ENCODE results near the gene BTG4.
A peak's percentile ranks its signal among the peaks of the same experiment; 100 is the strongest.

Gene BTG4

GRCh38 chr11:111512296-111513239 is at the start of gene BTG4:
Gene BTG4, minus strand, starts transcription at chr11:111512386. Its CDS starts 13,610 bp downstream, at chr11:111498776.
- no peaks in the 10 kb centered on the region for H3K27me3 ChIP-seq (ENCODE audit: low read depth, low read length)
- no peaks in the 10 kb centered on the region for H3K79me2 ChIP-seq (ENCODE audit: low read length)
- no peaks in the 10 kb centered on the region for H4K20me1 ChIP-seq (ENCODE audit: insufficient read depth, low read length)
- H3K4me2 ChIP-seq (ENCODE audit: low read length): peak within 1 kb of the TSS; percentile 15
- no peaks in the 10 kb centered on the region for H3K36me3 ChIP-seq (replicated peaks; ENCODE audit: low read depth, low read length)
- H3K27ac ChIP-seq (ENCODE audit: low read length): no peak within 1 kb of the TSS
- H3K4me1 ChIP-seq (ENCODE audit: low read length): peaks cover 13% of the 10 kb centered on the region
- no peak for TF ChIP-seq EZH2phosphoT487 (IDR thresholded peaks at IDR 0.05; ENCODE audit: low read depth)
- no peak for TF ChIP-seq CTCF (IDR thresholded peaks at IDR 0.05; ENCODE audit: low read depth, low read length)
- H2AFZ ChIP-seq (ENCODE audit: low read depth, low read length): no peak within 1 kb of the TSS
- H3K9ac ChIP-seq (ENCODE audit: low read length): no peak within 1 kb of the TSS
- no peaks in the 10 kb centered on the region for H3K9me3 ChIP-seq (ENCODE audit: insufficient read depth, low read length)
- no peak within 1 kb of the TSS for H3K4me3 ChIP-seq (ENCODE audit: low read length)

GRCh38 chr11:111561791-111562325 is 49.7 kb upstream of the BTG4 start:
- no peak for TF ChIP-seq CTCF (IDR thresholded peaks at IDR 0.05; ENCODE audit: low read depth, low read length)
- no peak for TF ChIP-seq EZH2phosphoT487 (IDR thresholded peaks at IDR 0.05; ENCODE audit: low read depth)
- Histone ChIP-seq H3K4me1 (ENCODE audit: low read length) (peaks cover 20% of the 10 kb centered on the region), H3K4me2 (ENCODE audit: low read length) (no peak overlapping the region), H2AFZ (ENCODE audit: low read depth, low read length) (no peak overlapping the region), H3K9ac (ENCODE audit: low read length) (no peak overlapping the region), H3K36me3 (replicated peaks; ENCODE audit: low read depth, low read length) (no peaks in the 10 kb centered on the region), H3K27ac (ENCODE audit: low read length) (no peak overlapping the region), H3K4me3 (ENCODE audit: low read length) (no peak overlapping the region), H3K27me3 (ENCODE audit: low read depth, low read length) (0 out of 2 replicates have a peak, but pooled peaks cover 7% of the 10 kb centered on the region), H3K79me2 (ENCODE audit: low read length) (no peaks in the 10 kb centered on the region), H4K20me1 (ENCODE audit: insufficient read depth, low read length) (no peaks in the 10 kb centered on the region), H3K9me3 (ENCODE audit: insufficient read depth, low read length) (no peaks in the 10 kb centered on the region)

- H3K36me3 ChIP-seq (replicated peaks; ENCODE audit: low read depth, low read length): no peaks in the 10 kb centered on the region
- H3K4me3 ChIP-seq (ENCODE audit: low read length): no peak overlapping the region
- 0 out of 2 replicates have a peak, but pooled peaks cover 7% of the 10 kb centered on the region for H3K27me3 ChIP-seq (ENCODE audit: low read depth, low read length)
- H2AFZ ChIP-seq (ENCODE audit: low read depth, low read length): no peak overlapping the region
- H3K9ac ChIP-seq (ENCODE audit: low read length): no peak overlapping the region
- peaks cover 4% of the 10 kb centered on the region; the same call in 1 of the 2 replicates for H3K9me3 ChIP-seq (ENCODE audit: insufficient read depth, low read length)
- no peak overlapping the region for H3K27ac ChIP-seq (ENCODE audit: low read length)
- no peak for TF ChIP-seq EZH2phosphoT487 (IDR thresholded peaks at IDR 0.05; ENCODE audit: low read depth)
- TF ChIP-seq CTCF (IDR thresholded peaks at IDR 0.05; ENCODE audit: low read depth, low read length): no peak
- peaks cover 20% of the 10 kb centered on the region for H3K4me1 ChIP-seq (ENCODE audit: low read length)
- H3K79me2 ChIP-seq (ENCODE audit: low read length): no peaks in the 10 kb centered on the region
- H4K20me1 ChIP-seq (ENCODE audit: insufficient read depth, low read length): no peaks in the 10 kb centered on the region
- no peak overlapping the region for H3K4me2 ChIP-seq (ENCODE audit: low read length)
Measured at GRCh38 chr11:111561306-111561705, 49.1 kb upstream of the BTG4 start.

- Histone ChIP-seq H3K4me2 (ENCODE audit: low read length) (no peak overlapping the region), H3K4me1 (ENCODE audit: low read length) (peaks cover 22% of the 10 kb centered on the region)
Measured at GRCh38 chr11:111560800-111561199, 48.6 kb upstream of the BTG4 start.

More at GRCh38 chr11:111560800-111561199, 48.6 kb upstream of the BTG4 start:
- H3K27me3 ChIP-seq (ENCODE audit: low read depth, low read length): 0 out of 2 replicates have a peak, but pooled peaks cover 7% of the 10 kb centered on the region
- no peak overlapping the region for H3K4me3 ChIP-seq (ENCODE audit: low read length)
- H4K20me1 ChIP-seq (ENCODE audit: insufficient read depth, low read length): no peaks in the 10 kb centered on the region
- no peaks in the 10 kb centered on the region for H3K79me2 ChIP-seq (ENCODE audit: low read length)
- peaks cover 9% of the 10 kb centered on the region; the same call in 1 of the 2 replicates for H3K9me3 ChIP-seq (ENCODE audit: insufficient read depth, low read length)
- H3K27ac ChIP-seq (ENCODE audit: low read length): no peak overlapping the region
- H3K36me3 ChIP-seq (replicated peaks; ENCODE audit: low read depth, low read length): no peaks in the 10 kb centered on the region
- no peak for TF ChIP-seq EZH2phosphoT487 (IDR thresholded peaks at IDR 0.05; ENCODE audit: low read depth)
- no peak for TF ChIP-seq CTCF (IDR thresholded peaks at IDR 0.05; ENCODE audit: low read depth, low read length)
- no peak overlapping the region for H3K9ac ChIP-seq (ENCODE audit: low read length)
- H2AFZ ChIP-seq (ENCODE audit: low read depth, low read length): no peak overlapping the region
